ENCODE measurements around the gene SERPINA1.

The SERPINA1 gene

GRCh38 chr14:94382716-94383596 lies 5.4 kb downstream of the SERPINA1 start:
- no peak for DNase-seq (ENCODE audit: low read depth in 2 of 2)

GRCh38 chr14:94382099-94382715 lies 6.2 kb downstream of the SERPINA1 start:
- no peak for DNase-seq (ENCODE audit: low read depth in 2 of 2)

- no peak for DNase-seq (ENCODE audit: low read depth in 2 of 2)
These were observed 7.0 kb downstream of the SERPINA1 start for GRCh38 chr14:94381149-94382030.

DNA sequence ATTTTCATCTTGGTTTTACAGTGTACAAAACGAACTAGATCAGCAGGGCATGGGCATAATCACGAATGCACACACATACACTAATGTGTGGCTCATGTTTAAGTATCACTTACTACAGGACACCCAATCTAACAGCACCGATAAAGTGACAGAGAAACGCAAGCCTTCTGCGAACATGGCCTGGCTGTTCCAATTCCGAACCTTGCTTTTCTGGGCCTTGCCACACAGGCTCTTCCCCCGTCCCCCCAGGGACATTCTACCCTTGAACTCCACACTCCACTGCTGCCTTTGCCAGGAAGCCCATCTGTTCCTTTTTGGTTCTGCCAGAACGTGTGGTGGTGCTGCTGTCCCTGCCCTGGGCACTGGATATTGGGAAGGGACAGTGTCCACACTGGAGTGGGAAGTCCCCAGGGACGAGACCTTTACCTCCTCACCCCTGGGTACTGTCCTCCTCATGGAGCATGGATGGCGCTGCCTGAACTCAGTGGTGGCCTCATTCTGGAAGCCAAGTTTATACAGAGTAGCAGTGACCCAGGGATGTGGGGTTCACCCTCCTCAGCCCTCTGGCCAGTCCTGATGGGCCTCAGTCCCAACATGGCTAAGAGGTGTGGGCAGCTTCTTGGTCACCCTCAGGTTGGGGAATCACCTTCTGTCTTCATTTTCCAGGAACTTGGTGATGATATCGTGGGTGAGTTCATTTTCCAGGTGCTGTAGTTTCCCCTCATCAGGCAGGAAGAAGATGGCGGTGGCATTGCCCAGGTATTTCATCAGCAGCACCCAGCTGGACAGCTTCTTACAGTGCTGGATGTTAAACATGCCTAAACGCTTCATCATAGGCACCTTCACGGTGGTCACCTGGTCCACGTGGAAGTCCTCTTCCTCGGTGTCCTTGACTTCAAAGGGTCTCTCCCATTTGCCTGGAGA lies 7.9 kb downstream of the SERPINA1 start:
- DNase-seq (ENCODE audit: low read depth in 2 of 2), result no peak

DNA sequence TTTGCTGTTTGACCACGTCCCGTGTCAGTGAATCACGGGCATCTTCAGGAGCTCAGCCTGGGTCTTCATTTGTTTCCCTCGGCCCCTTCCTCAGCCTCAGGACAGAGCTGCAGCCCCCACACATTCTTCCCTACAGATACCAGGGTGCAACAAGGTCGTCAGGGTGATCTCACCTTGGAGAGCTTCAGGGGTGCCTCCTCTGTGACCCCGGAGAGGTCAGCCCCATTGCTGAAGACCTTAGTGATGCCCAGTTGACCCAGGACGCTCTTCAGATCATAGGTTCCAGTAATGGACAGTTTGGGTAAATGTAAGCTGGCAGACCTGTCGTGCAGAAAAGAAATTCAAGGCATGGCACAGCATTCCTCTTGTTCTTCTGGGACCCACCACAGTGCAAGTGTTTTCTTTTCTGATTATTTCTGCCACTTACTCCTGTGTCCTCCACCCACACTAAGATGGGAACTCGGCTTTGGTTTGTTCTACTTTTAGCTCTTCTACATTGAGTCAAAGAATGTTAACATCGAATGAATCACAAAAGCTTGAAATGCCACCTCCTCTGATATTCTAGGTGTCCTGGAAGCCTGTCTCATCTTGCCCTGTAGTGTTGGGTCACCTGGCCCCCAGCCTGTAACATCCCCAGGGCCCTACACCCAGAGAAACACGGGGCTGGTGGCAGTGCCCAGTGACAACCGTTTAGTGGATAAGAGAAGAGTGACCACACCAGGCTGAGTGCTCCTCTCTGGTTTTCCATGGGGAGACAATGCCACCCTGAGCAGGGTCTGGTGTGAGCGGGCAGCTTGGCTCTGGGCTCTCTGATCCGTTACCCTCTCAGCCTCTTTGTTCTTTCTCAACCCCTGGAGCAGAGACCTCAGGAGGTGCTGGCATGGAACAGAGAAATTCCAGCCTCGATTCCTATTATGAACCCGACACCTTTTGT lies 8.8 kb downstream of the SERPINA1 start:
- no peak for DNase-seq (ENCODE audit: low read depth in 2 of 2)

- no peak for DNase-seq (ENCODE audit: low read depth in 2 of 2)
These were observed 9.7 kb downstream of the SERPINA1 start for GRCh38 chr14:94378527-94379290.

- no peak for DNase-seq (ENCODE audit: low read depth in 2 of 2)
These were observed 10.4 kb downstream of the SERPINA1 start for GRCh38 chr14:94377866-94378470.

DNA sequence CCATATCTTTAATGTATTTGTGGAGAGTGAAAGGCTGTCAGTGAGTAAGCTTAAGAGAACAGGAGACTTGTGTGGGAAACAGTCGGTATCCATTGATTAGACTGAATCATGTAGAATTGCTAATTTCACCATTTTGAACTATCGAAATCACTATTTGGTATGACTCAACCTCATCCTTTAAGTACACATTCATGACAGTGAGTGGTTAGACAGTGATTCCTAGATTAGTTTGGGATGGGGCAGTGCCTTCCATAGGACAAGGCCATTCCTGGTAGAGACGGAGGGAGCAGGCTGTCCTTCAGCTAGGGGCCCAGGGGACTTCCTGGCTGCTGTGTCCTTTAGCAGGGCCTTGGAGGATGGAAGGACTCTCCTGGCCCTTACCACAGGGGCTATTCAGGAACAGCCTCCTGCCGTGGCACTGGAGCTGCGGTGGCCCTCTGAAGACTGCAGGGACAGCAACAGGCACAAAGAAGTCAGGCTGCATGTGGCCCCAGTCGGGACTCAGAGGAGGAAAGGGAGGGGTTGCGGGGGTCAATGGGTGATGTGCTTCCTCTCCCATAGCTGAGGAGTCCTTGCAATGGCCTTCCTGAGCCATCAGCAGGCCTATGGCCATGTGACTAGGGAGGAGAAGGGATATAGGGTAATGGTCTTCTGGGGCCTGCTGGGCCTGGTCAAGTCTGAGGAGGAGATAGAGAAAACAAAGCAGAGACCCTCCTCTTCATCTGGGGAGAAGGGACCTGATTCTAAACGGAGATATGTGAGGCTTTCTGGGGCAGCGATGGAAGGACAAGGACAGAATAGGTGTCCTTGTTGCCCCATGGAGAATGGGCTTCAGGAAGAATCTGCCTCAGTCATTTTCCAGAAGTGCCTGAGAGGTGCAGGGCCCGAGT lies 11.2 kb downstream of the SERPINA1 start:
- no peak for DNase-seq (ENCODE audit: low read depth in 2 of 2)

DNA sequence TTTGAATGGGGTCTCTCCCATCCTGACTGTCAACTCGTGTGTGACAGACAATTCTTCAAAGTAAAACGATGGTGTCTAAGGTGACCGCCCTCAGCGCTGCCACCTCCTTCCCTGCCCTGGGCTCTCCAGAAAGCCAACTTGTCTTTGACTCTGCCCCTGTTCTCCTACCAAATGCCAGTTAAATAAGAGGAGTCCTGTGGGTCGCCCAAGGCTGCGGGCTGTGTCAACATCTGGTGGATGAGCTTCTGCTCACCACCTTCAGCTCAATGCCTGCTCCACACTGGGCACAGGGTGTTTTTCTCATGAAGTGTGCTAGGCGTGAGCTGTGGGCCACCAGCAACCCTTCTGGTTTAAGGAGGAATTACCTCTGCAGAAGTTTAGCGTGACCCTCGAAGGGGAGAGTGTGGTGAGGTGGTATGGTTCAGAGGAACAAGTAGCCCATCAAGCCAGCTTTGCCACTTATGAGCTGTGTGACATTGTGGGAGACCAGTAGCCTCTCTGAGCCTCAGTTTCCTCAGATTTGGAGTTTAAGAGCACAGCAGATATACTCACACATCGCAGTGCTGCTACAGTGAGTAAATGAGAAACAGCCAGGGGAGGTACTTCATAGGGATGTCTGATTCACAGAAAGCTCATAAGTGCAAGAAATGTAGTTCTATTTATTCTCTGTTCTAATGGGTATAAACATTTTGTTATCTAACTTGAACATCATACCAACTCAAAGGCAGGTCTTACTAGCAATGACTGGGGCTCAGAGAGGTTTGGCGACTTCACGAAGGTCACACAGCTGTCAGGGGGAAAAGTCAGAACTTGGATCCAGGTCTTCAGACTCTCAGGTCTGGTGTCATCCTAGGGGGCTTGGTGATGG lies 12.1 kb downstream of the SERPINA1 start:
- no peak for DNase-seq (ENCODE audit: low read depth in 2 of 2)

GRCh38 chr14:94375552-94376107 lies 12.8 kb downstream of the SERPINA1 start:
- DNase-seq (ENCODE audit: low read depth in 2 of 2), result no peak

GRCh38 chr14:94374749-94375260 lies 13.6 kb downstream of the SERPINA1 start:
- no peak for DNase-seq (ENCODE audit: low read depth in 2 of 2)

- DNase-seq (ENCODE audit: low read depth in 2 of 2), result no peak
These were observed 14.3 kb downstream of the SERPINA1 start for GRCh38 chr14:94374116-94374515.

DNA sequence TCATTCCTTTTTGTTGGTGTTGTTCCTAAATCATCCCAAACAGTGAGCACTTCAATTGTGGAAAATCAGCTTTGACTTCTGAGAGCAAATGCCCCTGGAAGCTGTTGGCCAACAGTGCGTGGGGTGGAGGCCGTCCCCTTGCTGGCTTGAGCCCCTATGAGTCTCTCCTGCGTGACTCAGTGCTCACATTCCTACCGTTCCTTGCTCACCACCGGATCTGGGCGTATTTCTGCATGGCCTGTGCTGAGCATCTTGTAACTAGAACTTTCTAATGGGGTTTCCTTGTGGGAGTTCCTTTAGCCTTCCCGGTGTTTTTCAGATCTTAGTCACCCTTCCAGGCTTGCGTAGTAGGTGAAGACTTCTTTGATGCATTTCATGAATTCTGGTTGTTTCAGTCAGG lies 14.7 kb downstream of the SERPINA1 start:
- no peak for DNase-seq (ENCODE audit: low read depth in 2 of 2)

DNA sequence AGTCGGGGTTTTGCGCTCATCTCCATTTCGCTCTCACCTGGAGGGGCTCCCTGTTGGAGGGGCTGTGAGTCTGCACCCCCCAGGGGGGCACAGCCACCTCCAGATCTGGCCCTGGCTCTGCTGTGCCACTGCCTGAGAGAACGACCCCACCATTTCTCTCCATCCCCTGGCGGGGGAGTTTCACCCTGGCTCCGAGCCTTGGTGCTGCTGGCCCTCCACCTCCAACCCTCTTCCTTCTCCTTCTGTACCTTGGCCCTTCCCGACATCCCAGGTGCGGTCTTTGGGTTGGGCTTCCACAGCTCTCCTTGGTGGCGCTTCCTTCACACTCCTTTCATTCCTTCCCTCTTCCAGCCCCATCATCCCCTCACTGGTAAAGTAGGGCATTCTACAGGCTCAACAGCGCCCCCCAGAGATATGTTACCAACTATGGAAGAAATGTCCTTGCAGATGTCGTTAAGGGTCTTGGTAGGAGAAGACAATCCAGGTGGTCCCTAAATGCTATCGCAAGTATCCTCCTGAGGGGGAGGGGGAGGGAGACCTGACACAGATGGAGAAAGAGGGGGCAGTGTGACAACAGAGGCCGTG lies 16.3 kb downstream of the SERPINA1 start:
- no peak for DNase-seq (ENCODE audit: low read depth in 2 of 2)

DNA sequence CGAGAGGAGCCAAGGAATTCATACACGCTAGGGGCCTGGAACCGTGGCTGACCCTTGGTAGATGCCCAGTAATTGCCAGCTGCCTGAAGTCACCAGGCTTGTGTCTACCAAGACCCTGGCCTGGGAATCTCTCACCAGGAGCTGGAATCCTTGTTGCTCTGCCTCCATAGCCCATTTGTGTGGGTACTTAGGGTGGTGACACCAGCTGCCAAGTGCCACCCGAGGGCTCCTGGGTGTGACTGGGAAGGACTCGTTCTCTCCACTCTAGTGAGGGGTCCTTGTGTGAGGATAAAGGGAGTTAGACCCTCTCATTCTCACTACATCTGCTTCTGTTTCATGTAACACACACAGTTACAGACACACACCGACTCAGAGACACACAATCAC lies 17.9 kb downstream of the SERPINA1 start:
- no peak for DNase-seq (ENCODE audit: low read depth in 2 of 2)

All from activated CD4-positive, alpha-beta T cell treated with anti-CD3 and anti-CD28 coated beads for 24 hours (primary cell).